GM21367 (cell line): ENCODE data around the gene PLEKHG7.
A peak's percentile ranks its signal among the peaks of the same experiment; 100 is the strongest.
"Not testable (repeated sequence)": the region's sequence is repeated elsewhere in the genome, so short reads cannot be mapped to it uniquely, and the experiment has no call there.

Source experiments
- ATAC-seq: cut with Tn5 transposase; IDR thresholded peaks from one replicate; pipeline ENCODE4 v1.9.1; 2021; ENCODE audit not compliant: unreplicated experiment

Gene PLEKHG7

DNA sequence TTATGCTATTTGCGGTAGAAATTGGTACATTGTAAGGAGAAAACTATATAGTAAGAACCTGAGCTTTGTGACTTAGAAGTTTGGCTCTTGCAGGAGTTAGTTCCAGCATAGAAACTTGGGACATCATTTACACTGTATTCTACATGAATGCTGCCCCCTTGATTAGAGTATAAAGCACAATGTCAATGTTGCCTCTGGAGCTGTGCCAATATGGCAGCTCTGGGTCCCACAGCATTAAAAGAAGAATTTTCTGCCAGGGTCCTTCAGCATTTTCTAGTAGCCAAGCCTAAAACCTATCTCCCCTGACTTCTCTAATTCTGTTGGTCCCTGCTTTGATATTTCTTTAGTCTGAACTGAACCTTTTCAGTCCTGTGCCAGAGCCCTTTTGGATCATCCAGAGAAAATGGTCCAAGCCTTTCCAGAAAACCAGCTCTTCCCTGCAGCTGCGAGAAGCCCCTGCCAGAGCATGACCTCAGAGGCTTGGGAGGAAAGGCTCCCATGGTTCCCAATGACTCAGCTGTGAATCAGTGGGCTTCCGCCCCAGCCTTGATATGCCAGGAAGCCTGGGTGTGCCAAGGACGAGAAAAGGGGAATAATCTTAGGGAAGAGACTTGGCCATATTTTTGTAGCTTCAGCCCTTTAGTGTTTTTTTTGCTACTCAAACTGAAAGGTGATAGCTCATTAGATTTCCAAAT, 43.2 kb downstream of the PLEKHG7 start:
- no peak for ATAC-seq

- ATAC-seq, result no peak
Measured at GRCh38 chr12:92747151-92747550, 44.4 kb downstream of the PLEKHG7 start.

GRCh38 chr12:92749691-92750090, 46.9 kb downstream of the PLEKHG7 start:
- not testable (repeated sequence) for ATAC-seq

GRCh38 chr12:92753976-92754885, 51.4 kb downstream of the PLEKHG7 start:
- ATAC-seq, result no peak

DNA sequence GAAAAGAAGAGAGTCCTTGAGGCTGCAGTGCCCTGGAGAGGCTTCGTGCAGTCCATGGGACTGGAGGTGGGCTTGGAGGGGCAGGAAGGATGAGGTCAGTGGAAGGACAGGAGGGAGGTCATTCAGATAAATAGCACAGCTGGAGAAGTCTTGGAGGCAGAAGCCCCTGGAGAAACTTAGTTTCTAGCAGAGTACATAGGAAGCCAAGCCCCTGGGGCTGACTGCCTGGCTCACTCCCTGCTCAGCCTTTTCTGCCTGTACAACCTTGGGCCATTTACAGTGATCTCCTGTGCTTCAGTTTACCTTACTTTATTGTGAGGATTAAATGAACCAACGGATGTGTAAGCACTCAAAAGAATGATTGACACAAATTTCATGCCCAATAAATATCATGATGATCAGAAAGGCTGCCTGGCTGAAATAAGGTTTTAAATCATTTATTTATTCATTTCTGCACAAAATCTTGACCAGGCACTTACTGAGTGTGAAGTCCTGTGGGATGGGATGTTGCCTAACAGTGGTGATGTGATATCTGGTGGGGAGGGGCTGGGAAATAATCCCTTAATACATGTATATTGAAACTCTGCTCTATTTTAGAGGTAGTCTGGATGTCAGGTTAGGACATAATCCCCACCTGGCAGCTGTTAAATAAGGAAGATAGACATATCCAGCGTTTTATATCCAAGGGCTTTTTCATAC, 54.3 kb downstream of the PLEKHG7 start:
- ATAC-seq, result no peak

GRCh38 chr12:92757597-92758121, 54.9 kb downstream of the PLEKHG7 start:
- ATAC-seq, result no peak

- ATAC-seq, result no peak
Measured at GRCh38 chr12:92759634-92760268, 57.0 kb downstream of the PLEKHG7 start.

DNA sequence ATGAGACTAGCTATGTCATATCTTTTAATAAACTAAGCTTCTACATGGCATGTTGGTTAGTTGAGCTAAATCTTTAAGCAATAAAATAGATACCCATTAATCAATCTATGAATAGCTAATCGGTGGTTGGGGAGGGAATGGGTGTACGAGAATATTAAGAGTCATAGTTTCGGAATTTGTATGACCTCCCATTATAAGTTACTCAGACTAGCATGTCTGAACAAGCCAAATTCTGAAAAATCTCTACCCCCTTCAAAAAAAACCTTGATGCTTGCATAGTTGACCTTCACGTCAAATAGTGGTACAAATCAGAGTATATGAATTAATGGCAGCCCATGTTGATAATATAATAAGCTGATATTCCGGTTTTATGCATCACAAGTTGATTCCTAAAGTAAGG, 60.0 kb downstream of the PLEKHG7 start:
- no peak for ATAC-seq

- ATAC-seq, result no peak
Measured at GRCh38 chr12:92764831-92765230, 62.0 kb downstream of the PLEKHG7 start.

GRCh38 chr12:92765871-92766270, 63.1 kb downstream of the PLEKHG7 start:
- ATAC-seq, result no peak

DNA sequence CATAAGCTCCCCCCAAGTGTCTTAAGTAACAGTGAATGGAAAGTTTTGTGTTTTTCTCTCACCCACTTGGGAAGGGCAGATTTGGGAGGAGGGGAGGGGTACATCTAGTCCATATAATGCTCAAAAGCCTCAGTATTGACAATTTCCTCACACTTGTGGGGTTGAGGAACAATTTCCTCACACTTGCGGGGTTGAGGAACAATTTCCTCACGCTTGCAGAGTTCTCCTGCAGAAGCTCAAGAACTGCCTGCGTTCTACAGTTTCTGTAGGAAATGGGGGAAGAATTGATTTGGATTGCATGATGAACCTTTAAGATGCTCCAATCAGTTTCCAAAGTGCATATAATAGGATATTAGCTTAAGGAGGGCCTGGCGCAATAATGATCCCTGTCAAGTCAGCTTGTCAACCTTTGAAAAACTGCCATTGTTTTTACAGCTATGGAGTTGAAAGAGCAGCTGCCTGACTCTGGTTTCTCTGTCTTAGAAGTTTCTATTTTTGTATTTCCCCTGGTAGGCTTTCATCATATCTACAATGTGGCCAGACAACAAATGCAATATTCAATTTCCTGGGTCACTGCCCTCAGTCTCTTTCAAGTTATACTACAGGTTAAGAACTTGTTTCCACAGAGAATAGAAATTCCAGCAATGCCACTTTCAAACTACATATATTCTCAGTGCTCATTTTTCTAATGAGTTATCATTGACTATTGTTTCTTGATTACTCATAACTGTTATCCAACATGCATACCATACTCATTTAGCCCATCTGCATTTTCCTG, 66.5 kb downstream of the PLEKHG7 start:
- peak; percentile 92 for ATAC-seq

DNA sequence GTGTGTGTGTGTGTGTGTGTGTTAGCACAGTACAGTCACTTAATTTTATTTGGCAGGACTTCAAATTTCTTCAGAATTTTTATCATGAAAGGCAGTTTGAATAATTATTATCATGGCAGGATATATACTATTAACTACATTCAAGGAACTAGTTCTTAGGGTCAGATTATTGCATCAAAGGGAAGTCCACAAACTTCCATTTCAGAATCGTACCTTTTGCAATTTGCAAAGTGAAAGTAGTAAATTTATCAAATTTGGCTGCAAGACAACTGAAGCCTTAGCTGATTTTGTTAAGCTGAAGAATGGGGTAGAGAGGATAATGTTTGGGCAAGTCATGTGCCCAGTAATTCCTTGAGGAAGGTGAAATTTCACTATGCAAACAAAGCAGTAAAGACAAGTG, 68.2 kb downstream of the PLEKHG7 start:
- ATAC-seq, result no peak

DNA sequence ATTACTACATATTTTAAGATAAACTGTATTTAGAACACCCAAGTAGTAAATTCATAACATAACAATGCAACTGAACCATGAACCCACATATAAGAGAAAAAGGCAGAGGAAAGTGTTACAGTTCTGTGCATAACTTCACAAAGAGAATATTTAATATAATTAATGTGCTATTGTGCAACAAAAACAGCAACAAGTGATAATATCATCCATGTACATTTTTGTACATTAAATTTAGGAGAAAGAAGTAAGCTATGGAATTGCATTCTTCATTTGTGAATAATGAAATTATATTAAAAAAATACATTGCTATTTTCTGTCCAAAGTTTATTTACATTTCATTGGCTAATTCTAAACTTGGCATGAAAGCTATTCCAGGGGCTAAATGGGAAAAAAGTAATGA, 72.6 kb downstream of the PLEKHG7 start:
- no peak for ATAC-seq

DNA sequence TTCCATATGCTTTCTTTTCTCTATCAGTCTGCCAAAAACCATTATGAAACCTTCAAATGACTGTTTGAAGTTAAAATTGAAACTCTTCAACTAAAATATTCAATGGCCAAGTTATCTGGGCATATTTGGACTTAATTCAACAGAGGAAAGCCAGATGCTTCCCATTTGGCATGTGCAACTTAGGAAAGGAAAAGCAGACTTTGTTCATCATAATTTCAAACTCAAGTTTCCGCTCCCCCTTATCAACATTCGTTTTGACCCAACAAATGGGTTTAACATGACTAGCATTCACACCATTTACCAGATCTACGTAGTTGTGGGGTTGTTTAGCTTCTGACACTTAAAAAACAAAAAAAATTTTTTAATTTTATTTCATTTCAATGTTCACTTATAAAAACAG, 75.7 kb downstream of the PLEKHG7 start:
- no peak for ATAC-seq

DNA sequence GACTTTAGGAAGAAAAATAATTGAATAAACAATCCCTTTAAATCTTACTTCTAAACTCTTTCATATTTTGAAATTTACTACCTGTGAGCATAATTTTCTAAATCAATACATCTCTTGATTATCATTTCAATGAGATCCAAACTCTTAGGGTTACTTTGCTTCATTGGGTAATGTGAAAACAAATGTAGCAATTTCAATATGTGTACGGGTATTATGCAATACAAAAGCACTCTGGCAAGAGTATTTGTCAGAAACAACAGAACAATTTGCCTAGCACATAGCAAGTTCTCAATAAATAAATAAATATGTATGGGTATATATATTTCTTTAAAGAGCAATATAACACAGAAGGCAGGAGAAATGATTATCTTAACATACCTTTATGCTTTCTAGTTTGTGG, 77.1 kb downstream of the PLEKHG7 start:
- ATAC-seq, result no peak

DNA sequence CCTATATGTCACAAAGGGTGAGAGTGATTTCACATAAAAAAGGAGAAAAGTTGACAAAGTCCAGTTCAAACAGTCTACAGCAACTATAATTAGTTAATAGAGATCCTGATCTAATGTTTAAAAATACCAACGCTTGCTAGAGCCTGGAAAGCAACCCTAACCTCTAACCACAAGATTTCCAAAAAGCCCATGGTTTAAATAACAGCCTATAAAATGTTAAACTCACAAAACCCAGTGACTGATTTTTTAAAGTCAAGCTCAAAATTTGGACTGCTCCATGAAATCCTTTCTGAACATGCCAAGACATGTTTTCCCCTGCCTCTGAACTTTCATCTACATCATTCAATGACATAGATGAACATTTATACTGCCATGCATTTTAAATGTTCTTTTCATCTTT, 81.6 kb downstream of the PLEKHG7 start:
- ATAC-seq, result no peak

GRCh38 chr12:92784797-92785562, 82.2 kb downstream of the PLEKHG7 start:
- peak; percentile 97 for ATAC-seq

DNA sequence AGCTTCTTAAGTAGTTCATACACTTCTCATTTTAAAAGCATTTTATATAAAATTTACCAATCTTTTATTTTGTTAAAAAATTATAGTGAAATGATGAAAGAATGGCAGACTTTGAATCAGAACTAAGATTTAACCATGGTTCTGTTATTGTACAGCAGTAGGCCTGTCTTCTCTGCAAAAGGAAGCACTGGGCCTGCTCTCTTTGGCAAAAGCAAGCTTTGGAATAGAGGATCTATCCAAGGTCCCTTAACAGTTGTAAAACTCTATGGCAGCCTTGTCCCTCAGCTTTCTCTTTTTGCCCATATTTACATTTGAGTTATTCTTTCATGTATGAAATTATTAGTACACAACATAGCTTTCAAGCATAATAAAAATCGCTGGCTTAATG, 82.8 kb downstream of the PLEKHG7 start:
- ATAC-seq, result no peak

DNA sequence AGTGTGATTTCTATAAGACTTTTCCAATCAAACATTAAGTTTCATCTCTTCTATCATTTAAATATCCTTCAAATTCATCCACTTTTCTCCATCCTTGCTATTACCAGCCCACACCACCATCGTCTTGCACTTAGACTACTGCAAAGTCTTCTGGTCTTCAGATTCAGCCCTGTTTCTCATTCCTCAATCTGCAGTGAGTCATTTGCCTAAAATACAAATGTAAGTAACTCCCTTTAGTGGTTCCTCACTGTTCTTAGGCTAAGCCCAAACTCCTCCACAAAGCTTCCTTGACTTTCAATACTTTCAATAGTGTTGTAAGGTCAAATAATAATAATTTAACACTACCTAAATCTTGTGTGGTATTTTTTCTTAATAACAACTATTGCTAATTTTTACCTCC, 83.3 kb downstream of the PLEKHG7 start:
- no peak for ATAC-seq
